ENCODE data around the gene TRIM63. TPM values are rescaled to one million over a fixed set of nuclear protein-coding genes. Genes with fewer than 3 reads are reported as not detected.

The TRIM63 gene
- total and polyA plus RNA-seq, 9 of the 15 experiments (the other 6 are each of a cell fraction or from before 2014, with no cell fraction given): 0.08 to 0.57 (median 0.36) TPM

DNA sequence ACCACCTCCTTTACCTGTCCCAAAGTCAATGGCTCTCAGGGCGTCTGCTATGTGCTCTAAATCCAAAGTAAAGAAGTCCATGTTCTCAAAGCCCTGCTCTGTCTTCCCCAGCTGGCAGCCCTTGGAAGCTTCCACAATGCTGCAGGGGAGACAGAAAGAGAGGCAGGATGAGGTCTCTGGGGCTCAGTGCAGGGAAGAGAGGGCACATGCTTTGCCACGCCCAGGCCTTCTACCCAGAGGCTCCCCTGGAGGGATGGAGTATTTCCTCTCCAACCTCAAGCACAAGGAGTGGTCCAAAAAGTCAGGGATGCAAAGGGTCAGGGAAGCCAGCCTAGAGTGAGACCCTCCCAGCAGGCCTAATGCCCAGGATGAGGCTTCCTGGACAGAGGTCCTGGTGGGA is 10.2 kb downstream of the TRIM63 start (continued):
- TF ChIP-seq, protein P1, sequence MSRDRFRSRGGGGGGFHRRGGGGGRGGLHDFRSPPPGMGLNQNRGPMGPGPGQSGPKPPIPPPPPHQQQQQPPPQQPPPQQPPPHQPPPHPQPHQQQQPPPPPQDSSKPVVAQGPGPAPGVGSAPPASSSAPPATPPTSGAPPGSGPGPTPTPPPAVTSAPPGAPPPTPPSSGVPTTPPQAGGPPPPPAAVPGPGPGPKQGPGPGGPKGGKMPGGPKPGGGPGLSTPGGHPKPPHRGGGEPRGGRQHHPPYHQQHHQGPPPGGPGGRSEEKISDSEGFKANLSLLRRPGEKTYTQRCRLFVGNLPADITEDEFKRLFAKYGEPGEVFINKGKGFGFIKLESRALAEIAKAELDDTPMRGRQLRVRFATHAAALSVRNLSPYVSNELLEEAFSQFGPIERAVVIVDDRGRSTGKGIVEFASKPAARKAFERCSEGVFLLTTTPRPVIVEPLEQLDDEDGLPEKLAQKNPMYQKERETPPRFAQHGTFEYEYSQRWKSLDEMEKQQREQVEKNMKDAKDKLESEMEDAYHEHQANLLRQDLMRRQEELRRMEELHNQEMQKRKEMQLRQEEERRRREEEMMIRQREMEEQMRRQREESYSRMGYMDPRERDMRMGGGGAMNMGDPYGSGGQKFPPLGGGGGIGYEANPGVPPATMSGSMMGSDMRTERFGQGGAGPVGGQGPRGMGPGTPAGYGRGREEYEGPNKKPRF (IDR thresholded peaks at IDR 0.05; ENCODE audit: low read depth, low read length): no peak
- no peak for TF ChIP-seq RAD51 (IDR thresholded peaks at IDR 0.05; ENCODE audit: borderline replicate concordance, low read depth)
- TF ChIP-seq MED1 (CRISPR knock-in tag; IDR thresholded peaks at IDR 0.05; ENCODE audit: borderline replicate concordance): no peak
- TF ChIP-seq ZC3H4 (CRISPR knock-in tag; IDR thresholded peaks at IDR 0.05; ENCODE audit: borderline replicate concordance): no peak
- no peak for TF ChIP-seq XRCC3 (IDR thresholded peaks at IDR 0.05)
- TF ChIP-seq ZNF384 (IDR thresholded peaks at IDR 0.05; ENCODE audit: low read depth, low read length): no peak
- TF ChIP-seq, protein P2, sequence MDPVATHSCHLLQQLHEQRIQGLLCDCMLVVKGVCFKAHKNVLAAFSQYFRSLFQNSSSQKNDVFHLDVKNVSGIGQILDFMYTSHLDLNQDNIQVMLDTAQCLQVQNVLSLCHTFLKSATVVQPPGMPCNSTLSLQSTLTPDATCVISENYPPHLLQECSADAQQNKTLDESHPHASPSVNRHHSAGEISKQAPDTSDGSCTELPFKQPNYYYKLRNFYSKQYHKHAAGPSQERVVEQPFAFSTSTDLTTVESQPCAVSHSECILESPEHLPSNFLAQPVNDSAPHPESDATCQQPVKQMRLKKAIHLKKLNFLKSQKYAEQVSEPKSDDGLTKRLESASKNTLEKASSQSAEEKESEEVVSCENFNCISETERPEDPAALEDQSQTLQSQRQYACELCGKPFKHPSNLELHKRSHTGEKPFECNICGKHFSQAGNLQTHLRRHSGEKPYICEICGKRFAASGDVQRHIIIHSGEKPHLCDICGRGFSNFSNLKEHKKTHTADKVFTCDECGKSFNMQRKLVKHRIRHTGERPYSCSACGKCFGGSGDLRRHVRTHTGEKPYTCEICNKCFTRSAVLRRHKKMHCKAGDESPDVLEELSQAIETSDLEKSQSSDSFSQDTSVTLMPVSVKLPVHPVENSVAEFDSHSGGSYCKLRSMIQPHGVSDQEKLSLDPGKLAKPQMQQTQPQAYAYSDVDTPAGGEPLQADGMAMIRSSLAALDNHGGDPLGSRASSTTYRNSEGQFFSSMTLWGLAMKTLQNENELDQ (CRISPR knock-in tag; IDR thresholded peaks at IDR 0.05; ENCODE audit: borderline replicate concordance): no peak
- TF ChIP-seq GATAD2B (IDR thresholded peaks at IDR 0.05; ENCODE audit: borderline replicate concordance): no peak
